Measurements from ENCODE around the gene CUTA. TPM values are rescaled to one million over a fixed set of nuclear protein-coding genes. Genes with fewer than 3 reads are reported as not detected.

Gene CUTA
- total RNA-seq, 6 experiments from 2014 or later: 464 to 546 (median 536) TPM

DNA sequence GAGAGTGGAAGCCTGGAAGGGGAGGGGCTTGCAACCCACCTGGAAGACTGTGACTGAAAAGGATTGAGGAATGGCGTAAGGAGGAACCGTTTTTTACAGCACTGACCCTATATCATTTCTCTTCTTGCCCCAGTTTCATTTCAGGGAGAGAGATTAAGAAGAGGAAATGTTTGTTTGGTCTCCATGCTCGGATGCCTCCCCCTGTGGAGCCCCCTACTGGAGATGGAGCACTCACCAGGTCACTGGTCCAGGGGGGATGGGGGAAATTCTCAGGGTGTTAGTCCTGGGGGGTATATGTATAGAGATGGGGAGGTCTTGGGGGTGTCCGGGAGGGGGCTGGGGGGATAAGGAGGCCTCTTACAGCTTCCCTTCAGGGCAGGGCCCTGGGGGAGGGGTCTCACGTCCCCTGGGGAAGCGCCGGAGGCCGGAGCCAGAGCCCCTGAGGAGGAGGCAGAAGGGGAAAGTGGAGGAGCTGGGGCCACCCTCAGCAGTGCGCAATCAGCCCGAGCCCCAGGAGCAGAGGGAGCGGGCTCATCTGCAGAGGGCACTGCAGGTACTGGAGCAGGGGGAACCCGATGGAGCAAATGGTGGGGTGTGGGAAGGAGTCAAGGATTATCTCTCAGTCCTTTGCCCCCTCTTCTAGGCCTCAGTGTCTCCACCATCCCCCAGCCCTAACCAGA lies 3.2 kb downstream of the CUTA start:
- H3K27ac Mint-ChIP-seq: peak overlapping the region; percentile 100
- peak overlapping the region; percentile 98 for H3K4me3 Mint-ChIP-seq

DNA sequence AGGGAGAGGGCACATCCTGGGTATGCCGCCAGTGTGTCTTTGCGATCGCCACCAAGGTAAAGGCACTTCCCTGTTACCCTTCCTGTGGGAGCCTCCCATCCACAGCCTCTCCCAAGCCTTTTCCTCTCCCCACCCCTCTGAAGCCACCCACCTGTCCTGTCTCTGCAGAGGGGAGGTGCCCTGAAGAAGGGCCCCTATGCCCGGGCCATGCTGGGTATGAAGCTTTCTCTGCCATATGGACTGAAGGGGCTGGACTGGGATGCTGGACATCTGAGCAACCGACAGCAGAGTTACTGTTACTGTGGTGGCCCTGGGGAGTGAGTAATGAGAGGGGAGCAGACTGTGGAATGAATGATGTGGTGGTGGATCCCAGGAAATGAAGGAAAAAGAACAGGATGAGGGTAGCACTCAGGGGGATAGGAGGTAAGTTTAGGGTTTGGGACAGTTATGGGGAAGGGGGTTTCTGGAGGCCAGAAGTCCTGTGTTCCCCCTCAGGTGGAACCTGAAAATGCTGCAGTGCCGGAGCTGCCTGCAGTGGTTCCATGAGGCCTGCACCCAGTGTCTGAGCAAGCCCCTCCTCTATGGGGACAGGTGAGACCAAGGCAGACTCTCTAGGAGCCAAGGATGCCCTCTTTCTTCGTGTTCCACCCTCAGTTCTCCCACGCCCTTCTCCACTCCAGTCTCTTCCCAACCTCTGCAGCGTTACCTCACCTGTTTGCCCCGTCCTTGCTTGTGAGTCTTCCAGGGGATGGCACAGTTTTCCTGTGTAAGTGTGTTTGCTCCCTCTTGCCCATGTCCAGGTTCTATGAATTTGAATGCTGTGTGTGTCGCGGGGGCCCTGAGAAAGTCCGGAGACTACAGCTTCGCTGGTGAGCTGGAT lies 4.4 kb downstream of the CUTA start:
- Mint-ChIP-seq H3K36me3 (ENCODE audit: low read depth) (peaks cover 52% of the 10 kb centered on the region), H3K4me1 (ENCODE audit: low read depth) (peaks cover 69% of the 10 kb centered on the region), H3K4me3 (peak overlapping the region; percentile 31), H3K27ac (peak overlapping the region; percentile 100), H3K9me3 (no peaks in the 10 kb centered on the region), H3K27me3 (ENCODE audit: insufficient read depth) (peaks cover 16% of the 10 kb centered on the region)
- DNase-seq: no peak
- TF ChIP-seq, protein P1, sequence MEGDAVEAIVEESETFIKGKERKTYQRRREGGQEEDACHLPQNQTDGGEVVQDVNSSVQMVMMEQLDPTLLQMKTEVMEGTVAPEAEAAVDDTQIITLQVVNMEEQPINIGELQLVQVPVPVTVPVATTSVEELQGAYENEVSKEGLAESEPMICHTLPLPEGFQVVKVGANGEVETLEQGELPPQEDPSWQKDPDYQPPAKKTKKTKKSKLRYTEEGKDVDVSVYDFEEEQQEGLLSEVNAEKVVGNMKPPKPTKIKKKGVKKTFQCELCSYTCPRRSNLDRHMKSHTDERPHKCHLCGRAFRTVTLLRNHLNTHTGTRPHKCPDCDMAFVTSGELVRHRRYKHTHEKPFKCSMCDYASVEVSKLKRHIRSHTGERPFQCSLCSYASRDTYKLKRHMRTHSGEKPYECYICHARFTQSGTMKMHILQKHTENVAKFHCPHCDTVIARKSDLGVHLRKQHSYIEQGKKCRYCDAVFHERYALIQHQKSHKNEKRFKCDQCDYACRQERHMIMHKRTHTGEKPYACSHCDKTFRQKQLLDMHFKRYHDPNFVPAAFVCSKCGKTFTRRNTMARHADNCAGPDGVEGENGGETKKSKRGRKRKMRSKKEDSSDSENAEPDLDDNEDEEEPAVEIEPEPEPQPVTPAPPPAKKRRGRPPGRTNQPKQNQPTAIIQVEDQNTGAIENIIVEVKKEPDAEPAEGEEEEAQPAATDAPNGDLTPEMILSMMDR (IDR thresholded peaks at IDR 0.05): no peak

More for the DNA sequence above, 3.2 kb downstream of the CUTA start:
- peaks cover 17% of the 10 kb centered on the region for H3K27me3 Mint-ChIP-seq (ENCODE audit: insufficient read depth)
- peaks cover 52% of the 10 kb centered on the region for H3K36me3 Mint-ChIP-seq (ENCODE audit: low read depth)
- TF ChIP-seq, protein P1 (IDR thresholded peaks at IDR 0.05): peak; percentile 64; the same call in 1 of the 2 replicates
- no peak for DNase-seq
- H3K9me3 Mint-ChIP-seq: no peaks in the 10 kb centered on the region
- H3K4me1 Mint-ChIP-seq (ENCODE audit: low read depth): peaks cover 75% of the 10 kb centered on the region

DNA sequence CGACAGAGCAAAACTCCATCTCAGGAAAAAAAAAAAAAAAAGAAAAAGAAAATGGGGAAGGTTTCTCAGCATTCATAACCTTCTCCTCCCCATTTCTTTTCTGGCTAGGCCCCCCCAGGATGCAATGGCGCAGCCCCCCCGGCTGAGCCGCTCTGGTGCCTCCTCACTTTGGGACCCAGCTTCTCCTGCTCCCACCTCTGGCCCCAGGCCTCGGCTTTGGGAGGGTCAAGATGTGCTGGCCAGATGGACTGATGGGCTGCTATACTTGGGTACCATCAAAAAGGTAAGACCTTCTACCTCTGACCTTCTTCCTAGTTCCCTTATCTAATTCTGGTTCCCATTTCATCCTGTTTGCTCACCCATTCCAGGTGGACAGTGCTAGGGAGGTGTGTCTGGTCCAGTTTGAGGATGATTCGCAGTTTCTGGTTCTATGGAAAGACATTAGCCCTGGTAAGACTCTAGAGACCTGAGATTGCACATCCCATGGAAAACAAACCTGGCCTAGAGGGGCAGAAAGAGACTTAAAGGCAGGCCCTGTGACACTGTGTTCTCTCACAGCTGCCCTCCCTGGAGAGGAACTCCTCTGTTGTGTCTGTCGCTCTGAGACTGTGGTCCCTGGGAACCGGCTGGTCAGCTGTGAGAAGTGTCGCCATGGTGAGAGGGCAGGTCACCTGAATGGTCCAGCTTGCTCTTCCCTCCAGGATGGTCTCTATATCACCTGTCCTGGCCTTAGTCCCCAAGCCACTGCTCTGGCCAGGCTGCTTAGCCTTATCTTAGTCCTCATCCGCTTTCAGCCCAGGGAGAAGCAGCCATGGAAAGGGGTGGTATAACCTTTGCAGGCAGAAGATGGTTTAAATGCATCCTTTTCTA lies 5.5 kb downstream of the CUTA start:
- Mint-ChIP-seq H3K4me1 (ENCODE audit: low read depth) (peaks cover 66% of the 10 kb centered on the region), H3K27ac (peak overlapping the region; percentile 100), H3K4me3 (peak overlapping the region; percentile 89), H3K27me3 (ENCODE audit: insufficient read depth) (peaks cover 16% of the 10 kb centered on the region), H3K9me3 (no peaks in the 10 kb centered on the region), H3K36me3 (ENCODE audit: low read depth) (peaks cover 51% of the 10 kb centered on the region)
- TF ChIP-seq, protein P1 (IDR thresholded peaks at IDR 0.05): no peak
- no peak for DNase-seq

DNA sequence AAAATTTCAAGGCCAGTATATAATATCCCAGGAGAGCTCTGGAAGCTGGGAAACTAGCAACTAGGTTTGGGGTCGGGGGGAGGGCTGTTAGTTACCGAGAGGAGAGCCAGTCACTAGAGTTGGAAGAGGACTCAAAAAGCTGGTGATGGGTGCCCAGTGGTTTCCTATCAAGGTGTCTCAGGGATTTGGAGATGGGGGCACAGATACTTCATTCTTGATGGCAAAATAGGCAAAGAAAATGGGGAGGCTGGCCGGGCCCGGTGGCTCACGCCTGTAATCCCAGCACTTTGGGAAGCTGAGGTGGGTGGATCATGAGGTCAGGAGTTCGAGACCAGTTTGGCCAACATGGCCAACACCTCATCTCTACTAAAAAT lies 6.3 kb downstream of the CUTA start:
- DNase-seq: no peak
- TF ChIP-seq, protein P1 (IDR thresholded peaks at IDR 0.05): no peak
- Mint-ChIP-seq H3K27me3 (ENCODE audit: insufficient read depth) (peaks cover 12% of the 10 kb centered on the region), H3K27ac (peak overlapping the region; percentile 78), H3K9me3 (no peaks in the 10 kb centered on the region), H3K36me3 (ENCODE audit: low read depth) (peaks cover 43% of the 10 kb centered on the region), H3K4me3 (peak overlapping the region; percentile 89), H3K4me1 (ENCODE audit: low read depth) (peaks cover 62% of the 10 kb centered on the region)
